ENCODE measurements around the gene ZNF486.

DNA sequence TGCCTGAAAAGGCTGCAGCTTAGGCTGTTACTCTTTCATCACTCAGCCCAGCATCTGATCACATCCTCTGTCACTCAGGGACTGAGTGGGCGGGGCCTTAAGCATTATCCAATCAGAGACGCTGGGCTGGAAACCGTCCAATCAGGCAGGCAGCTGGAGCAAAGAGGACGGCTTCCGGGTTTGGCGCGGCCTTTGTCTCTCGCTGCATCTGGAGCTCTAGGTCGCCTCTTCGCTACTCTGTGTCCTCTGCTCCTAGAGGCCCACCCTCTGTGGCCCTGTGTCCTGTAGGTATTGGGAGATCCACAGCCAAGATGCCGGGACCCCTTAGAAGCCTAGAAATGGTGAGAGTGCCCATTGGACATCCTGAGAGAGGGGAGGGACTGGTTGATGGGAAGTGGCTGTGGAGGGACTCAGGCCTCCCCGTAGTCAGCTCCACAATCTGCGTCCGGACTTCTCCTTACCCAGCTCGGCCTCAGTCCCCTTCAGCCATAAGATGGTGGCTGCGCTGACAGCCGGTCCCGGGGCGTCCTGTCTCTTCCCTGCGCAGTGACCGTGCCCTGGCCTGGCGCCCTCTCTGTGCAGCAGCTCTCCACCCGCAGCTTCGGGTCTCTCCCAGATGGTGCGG lies at the start of gene ZNF486:
- TF ChIP-seq POLR2A (IDR thresholded peaks at IDR 0.05; ENCODE audit: low read depth, low read length) (peak; percentile 31), EZH2 (IDR thresholded peaks at IDR 0.05; ENCODE audit: borderline replicate concordance, low read depth, low read length, severe bottlenecking) (no peak)
- TF ChIP-seq, protein P1, sequence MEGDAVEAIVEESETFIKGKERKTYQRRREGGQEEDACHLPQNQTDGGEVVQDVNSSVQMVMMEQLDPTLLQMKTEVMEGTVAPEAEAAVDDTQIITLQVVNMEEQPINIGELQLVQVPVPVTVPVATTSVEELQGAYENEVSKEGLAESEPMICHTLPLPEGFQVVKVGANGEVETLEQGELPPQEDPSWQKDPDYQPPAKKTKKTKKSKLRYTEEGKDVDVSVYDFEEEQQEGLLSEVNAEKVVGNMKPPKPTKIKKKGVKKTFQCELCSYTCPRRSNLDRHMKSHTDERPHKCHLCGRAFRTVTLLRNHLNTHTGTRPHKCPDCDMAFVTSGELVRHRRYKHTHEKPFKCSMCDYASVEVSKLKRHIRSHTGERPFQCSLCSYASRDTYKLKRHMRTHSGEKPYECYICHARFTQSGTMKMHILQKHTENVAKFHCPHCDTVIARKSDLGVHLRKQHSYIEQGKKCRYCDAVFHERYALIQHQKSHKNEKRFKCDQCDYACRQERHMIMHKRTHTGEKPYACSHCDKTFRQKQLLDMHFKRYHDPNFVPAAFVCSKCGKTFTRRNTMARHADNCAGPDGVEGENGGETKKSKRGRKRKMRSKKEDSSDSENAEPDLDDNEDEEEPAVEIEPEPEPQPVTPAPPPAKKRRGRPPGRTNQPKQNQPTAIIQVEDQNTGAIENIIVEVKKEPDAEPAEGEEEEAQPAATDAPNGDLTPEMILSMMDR (IDR thresholded peaks at IDR 0.05; ENCODE audit: extremely low read depth in 1 of 2, insufficient read depth in 1 of 2, low read depth in 1 of 2, low read length in 2 of 2), result no peak
